ENCODE data around the gene KCTD6. TPM values are rescaled to one million over a fixed set of nuclear protein-coding genes. Genes with fewer than 3 reads are reported as not detected.

Gene KCTD6
- total and polyA plus RNA-seq, 2 of the 4 experiments (the other 2 are of a cell fraction) = 7.0 to 9.2 TPM

- POLR2A ChIA-PET (ENCODE audit: unreplicated experiment) = no interaction called here
- dilution Hi-C loops (cut with HindIII; ENCODE audit: low sequenced_read_pairs, unreplicated experiment) (no loop called here), in situ Hi-C loops (cut with MboI; ENCODE audit: low sequenced_read_pairs) (no loop called here), intact Hi-C loops (cut with micrococcal nuclease) (loop anchor here (5.0 kb wide), 1 partner anchor 37 kb away; no protein-coding TSS in a partner anchor)
- no peak for TF ChIP-seq CEBPB (IDR thresholded peaks at IDR 0.05; ENCODE audit: low read depth, low read length)
- no peak for TF ChIP-seq CHD1 (IDR thresholded peaks at IDR 0.05; ENCODE audit: low read depth, low read length)
- H2BK120ac ChIP-seq (ENCODE audit: low read depth, low read length) = no peak overlapping the region
- H3K4ac ChIP-seq (ENCODE audit: low read depth, low read length) = no peak overlapping the region
- no peaks in the 10 kb centered on the region for H3K79me1 ChIP-seq (ENCODE audit: low read depth in 1 of 2, low read length in 2 of 2)
- no peak overlapping the region for H3K18ac ChIP-seq (ENCODE audit: low read depth, low read length)
- H3K4me2 ChIP-seq (ENCODE audit: low read depth, low read length) = no peak overlapping the region
- H3K9me1 ChIP-seq (ENCODE audit: insufficient read depth, low read length) = peaks cover 10% of the 10 kb centered on the region
- H3K14ac ChIP-seq (replicated peaks; ENCODE audit: low read depth, low read length) = no peak overlapping the region
- no peak overlapping the region for H3K56ac ChIP-seq (ENCODE audit: extremely low read depth, insufficient read depth, low read length)
- no peak overlapping the region for H2BK20ac ChIP-seq (ENCODE audit: low read depth, low read length)
- no peak overlapping the region for H3K23ac ChIP-seq (ENCODE audit: low read depth, low read length)
- H2AK9ac ChIP-seq (replicated peaks; ENCODE audit: low read depth, low read length, poor library complexity) = no peak overlapping the region
- BruUV-seq (replicated peaks) = no TSS peak
- no peaks in the 10 kb centered on the region for H4K20me1 ChIP-seq (ENCODE audit: insufficient read depth, low read length)
- DNase-seq (no peak), ATAC-seq (ENCODE audit: low read depth) (no peak)
- H3K36me3 ChIP-seq (ENCODE audit: control insufficient read depth, insufficient read depth, low read length) = no peaks in the 10 kb centered on the region
- CTCF ChIA-PET = interaction anchor here (1.0 kb wide), 1 partner anchor 9 kb away, joined by 3 read pairs; no protein-coding TSS in a partner anchor
- no peak overlapping the region for H4K5ac ChIP-seq (ENCODE audit: low read depth, low read length)
- H4K8ac ChIP-seq (ENCODE audit: low read depth in 2 of 2, low read length in 2 of 2) = no peak overlapping the region
- no peak overlapping the region for H3K4me3 ChIP-seq (ENCODE audit: insufficient read depth, low read depth, low read length)
- no peak overlapping the region for H2BK15ac ChIP-seq (ENCODE audit: low read depth, low read length)
- no peak overlapping the region for H3K9ac ChIP-seq (ENCODE audit: low read depth, low read length)
- no peak overlapping the region for H4K91ac ChIP-seq (ENCODE audit: insufficient read depth, low read depth, low read length)
- no peak overlapping the region for H3K27ac ChIP-seq (ENCODE audit: insufficient read depth, low read length)
- H3K4me1 ChIP-seq (ENCODE audit: control insufficient read depth, insufficient read depth, low read length) = peaks cover 14% of the 10 kb centered on the region
- no peak overlapping the region for H2AK5ac ChIP-seq (ENCODE audit: low read depth, low read length)
- no peak overlapping the region for H2BK5ac ChIP-seq (ENCODE audit: low read depth, low read length, poor library complexity, severe bottlenecking)
- WGBS, 2 experiments (ENCODE audit: extremely low coverage in 2 of 2, insufficient read length in 1 of 2) = no CpG with 5 or more reads among the region's 1 CpG
- H3K27me3 ChIP-seq (ENCODE audit: control insufficient read depth, insufficient read depth, low read length) = peaks cover 4% of the 10 kb centered on the region; the same call in 1 of the 2 replicates
- no peak overlapping the region for H2AFZ ChIP-seq (replicated peaks; ENCODE audit: low read length, poor library complexity)
- H3K9me3 ChIP-seq (ENCODE audit: control insufficient read depth, insufficient read depth, low read length) = peaks cover 4% of the 10 kb centered on the region
These were observed 17.5 kb upstream of the KCTD6 start for GRCh38 chr3:58474348-58474911.

Data from IMR-90 (cell line).